ENCODE measurements around the gene ARMH4. TPM values are rescaled to one million over a fixed set of nuclear protein-coding genes. Genes with fewer than 3 reads are reported as not detected.

ARMH4 gene
- polyA plus RNA-seq, 1 donor (not counting 4 experiments of a cell fraction or from before 2014, with no cell fraction given): 0.56 TPM

DNA sequence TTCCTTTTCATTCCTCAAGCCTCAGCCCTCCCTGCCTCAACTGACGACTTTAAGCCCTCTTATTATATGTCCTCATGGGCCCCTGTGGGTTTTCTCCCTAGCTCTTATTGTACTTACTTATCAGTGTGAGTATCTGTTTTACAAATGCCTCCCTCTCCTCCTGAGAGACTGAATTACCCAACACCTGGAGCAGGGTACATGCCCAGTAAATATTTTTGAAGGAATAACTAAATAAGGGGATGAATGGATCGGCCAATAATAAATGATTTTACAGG is 190.3 kb downstream of the ARMH4 start:
- no peak overlapping the region for H3K9ac ChIP-seq (ENCODE audit: control insufficient read depth, extremely low read depth, insufficient read depth, low read length)
- no peak for FAIRE-seq

GRCh38 chr14:57960946-57961785 is 190.8 kb downstream of the ARMH4 start:
- Histone ChIP-seq H3K9ac (ENCODE audit: control insufficient read depth, extremely low read depth, insufficient read depth, low read length) (no peak overlapping the region), H3K4me1 (ENCODE audit: control insufficient read depth, extremely low read depth, insufficient read depth, low read length) (no peaks in the 10 kb centered on the region), H3K79me2 (ENCODE audit: control insufficient read depth, insufficient read depth, low read length) (no peaks in the 10 kb centered on the region), H3K9me1 (ENCODE audit: control insufficient read depth, extremely low read depth, insufficient read depth, low read length) (no peaks in the 10 kb centered on the region), H3K36me3 (ENCODE audit: control insufficient read depth in 2 of 2, extremely low read depth in 1 of 2, insufficient read depth in 2 of 2, low read length in 2 of 2) (no peaks in the 10 kb centered on the region), H3K4me3 (ENCODE audit: control insufficient read depth in 2 of 3, extremely low read depth in 1 of 3, insufficient read depth in 2 of 3, low read depth in 1 of 3, low read length in 3 of 3) (no peak overlapping the region), H2AFZ (ENCODE audit: control insufficient read depth, low read length) (no peak overlapping the region), H4K20me1 (ENCODE audit: control insufficient read depth, extremely low read depth, insufficient read depth, low read length) (no peaks in the 10 kb centered on the region), H3K9me3 (ENCODE audit: control insufficient read depth, low read depth, low read length) (no peaks in the 10 kb centered on the region), H3K4me2 (ENCODE audit: control insufficient read depth, extremely low read depth, insufficient read depth, low read depth, low read length) (no peak overlapping the region), H3K27me3 (ENCODE audit: control insufficient read depth, extremely low read depth, insufficient read depth, low read length) (no peaks in the 10 kb centered on the region), H3K27ac (ENCODE audit: control insufficient read depth, insufficient read depth, low read length) (no peak overlapping the region)
- TF ChIP-seq CTCF (optimal IDR thresholded peaks at IDR 0.05 in 1 of 3, IDR thresholded peaks at IDR 0.05 in 1 of 3, conservative IDR thresholded peaks at IDR 0.05 in 1 of 3; ENCODE audit: extremely low read depth in 1 of 3, insufficient read depth in 2 of 3, low read length in 3 of 3) (no peak), EZH2 (IDR thresholded peaks at IDR 0.05; ENCODE audit: low read length) (no peak)
- DNase-seq (ENCODE audit: low read depth, low spot score): no peak
- dilution Hi-C loops (cut with MboI; ENCODE audit: extremely low pct_ligation_motif_present, low sequenced_read_pairs): no loop called here
- no peak for FAIRE-seq

More for the DNA sequence above, 190.3 kb downstream of the ARMH4 start:
- Histone ChIP-seq H3K27ac (ENCODE audit: control insufficient read depth, insufficient read depth, low read length) (no peak overlapping the region), H4K20me1 (ENCODE audit: control insufficient read depth, extremely low read depth, insufficient read depth, low read length) (no peaks in the 10 kb centered on the region), H3K4me1 (ENCODE audit: control insufficient read depth, extremely low read depth, insufficient read depth, low read length) (no peaks in the 10 kb centered on the region), H2AFZ (ENCODE audit: control insufficient read depth, low read length) (no peak overlapping the region), H3K27me3 (ENCODE audit: control insufficient read depth, extremely low read depth, insufficient read depth, low read length) (no peaks in the 10 kb centered on the region), H3K9me1 (ENCODE audit: control insufficient read depth, extremely low read depth, insufficient read depth, low read length) (no peaks in the 10 kb centered on the region), H3K36me3 (ENCODE audit: control insufficient read depth in 2 of 2, extremely low read depth in 1 of 2, insufficient read depth in 2 of 2, low read length in 2 of 2) (no peaks in the 10 kb centered on the region), H3K4me2 (ENCODE audit: control insufficient read depth, extremely low read depth, insufficient read depth, low read depth, low read length) (no peak overlapping the region), H3K79me2 (ENCODE audit: control insufficient read depth, insufficient read depth, low read length) (no peaks in the 10 kb centered on the region), H3K9me3 (ENCODE audit: control insufficient read depth, low read depth, low read length) (no peaks in the 10 kb centered on the region), H3K4me3 (ENCODE audit: control insufficient read depth in 2 of 3, extremely low read depth in 1 of 3, insufficient read depth in 2 of 3, low read depth in 1 of 3, low read length in 3 of 3) (no peak overlapping the region)
- DNase-seq (ENCODE audit: low read depth, low spot score): no peak
- dilution Hi-C loops (cut with MboI; ENCODE audit: extremely low pct_ligation_motif_present, low sequenced_read_pairs): no loop called here
- TF ChIP-seq CTCF (optimal IDR thresholded peaks at IDR 0.05 in 1 of 3, IDR thresholded peaks at IDR 0.05 in 1 of 3, conservative IDR thresholded peaks at IDR 0.05 in 1 of 3; ENCODE audit: extremely low read depth in 1 of 3, insufficient read depth in 2 of 3, low read length in 3 of 3) (no peak), EZH2 (IDR thresholded peaks at IDR 0.05; ENCODE audit: low read length) (no peak)

Data from keratinocyte (primary cell).